Panc1 (cell line): ENCODE data around the gene ELK4. TPM values are rescaled to one million over a fixed set of nuclear protein-coding genes. Genes with fewer than 3 reads are reported as not detected.

Experiments used
- ATAC-seq: fragments of 200-7000 bp; cut with Tn5 transposase; 2 replicates; pipeline ENCODE4 v1.9.1; 2020; ENCODE audit warnings: mild to moderate bottlenecking, moderate library complexity
- BruUV-seq: library from RNA; stranded (reverse); fragments of 400-500 nt; replicated peaks from 2 replicates; lab custom pipeline; 2021; lab: Mats Ljungman, UMichigan
- CTCF ChIA-PET: fragments of 300-600 bp; sonication (Branson Sonifier 250); formaldehyde crosslinking; loops from one replicate; lab custom pipeline; 2022; ENCODE audit warnings: antibody characterized with exemption; lab: Charles Lee
- POLR2A ChIA-PET: fragments of 300-600 bp; sonication (Branson Sonifier 250); formaldehyde crosslinking; loops from one replicate; lab custom pipeline; 2022; ENCODE audit warnings: antibody characterized with exemption; lab: Charles Lee
- DNase-seq: peaks from one replicate; pipeline ENCODE4 v3.0.0-alpha.2; 2010; ENCODE audit warnings: low read depth, low spot score
- H3K27ac ChIP-seq: 2 replicates; pipeline ENCODE4 v1.5.1; 2011; ENCODE audit warnings: mild to moderate bottlenecking, low read length, inconsistent platforms
- H3K27me3 ChIP-seq: fragments of 200-500 bp; sonication (Bioruptor generic); 2 replicates; pipeline ENCODE4 v1.6.0; 2014; ENCODE audit warnings: low read length, inconsistent platforms; ENCODE audit not compliant: control insufficient read depth, insufficient read depth
- H3K36me3 ChIP-seq: fragments of 200-500 bp; sonication (Bioruptor generic); 2 replicates; pipeline ENCODE4 v1.5.1; 2014; ENCODE audit warnings: inconsistent platforms, mild to moderate bottlenecking, low read length, moderate library complexity; ENCODE audit not compliant: control insufficient read depth, insufficient read depth
- H3K4me1 ChIP-seq: 2 replicates; pipeline ENCODE4 v1.5.1; 2011; ENCODE audit warnings: inconsistent platforms, mild to moderate bottlenecking, low read length, moderate library complexity; ENCODE audit not compliant: control insufficient read depth, insufficient read depth
- H3K4me3 ChIP-seq, 2 experiments: 2 replicates each; pipeline ENCODE4 v1.5.1; 2011 to 2012; ENCODE audit warnings: low read depth in 2 of 2, low read length in 2 of 2, mild to moderate bottlenecking in 2 of 2, inconsistent platforms in 1 of 2, moderate library complexity in 1 of 2
- H3K9me3 ChIP-seq: fragments of 200-500 bp; sonication (Bioruptor generic); 2 replicates; pipeline ENCODE4 v1.5.1; 2014; ENCODE audit warnings: low read depth, mild to moderate bottlenecking, inconsistent platforms, low read length, moderate library complexity; ENCODE audit not compliant: control insufficient read depth, insufficient read depth
- CTCF ChIP-seq: fragments of 450-650 bp; IDR thresholded peaks from 2 replicates; pipeline ENCODE4 v1.5.1; 2017; ENCODE audit warnings: mild to moderate bottlenecking
- POLR2AphosphoS5 ChIP-seq: IDR thresholded peaks from 2 replicates; pipeline ENCODE4 v1.6.1; 2012; ENCODE audit warnings: mild to moderate bottlenecking, low read depth, low read length, moderate library complexity
- REST ChIP-seq, 2 experiments: IDR thresholded peaks; 2 replicates each; pipeline ENCODE4 v1.6.1; 2011 to 2012; ENCODE audit warnings: low read depth in 2 of 2, control low read depth in 1 of 2, low read length in 1 of 2, mild to moderate bottlenecking in 1 of 2, moderate library complexity in 1 of 2; ENCODE audit not compliant: insufficient read depth in 1 of 2
- SIN3A ChIP-seq: IDR thresholded peaks from 2 replicates; pipeline ENCODE4 v1.6.1; 2012; ENCODE audit warnings: low read depth, mild to moderate bottlenecking, low read length, moderate library complexity, borderline replicate concordance; ENCODE audit not compliant: insufficient read depth
- TCF7L2 ChIP-seq: IDR thresholded peaks from 2 replicates; pipeline ENCODE4 v1.6.1; 2011; ENCODE audit warnings: mild to moderate bottlenecking, low read depth, low read length, inconsistent platforms
- in situ Hi-C: cut with HindIII; loops from 2 replicates; pipeline ENCODE4 v1.10.0; 2016; ENCODE audit warnings: low sequenced_read_pairs, low pct_unique_long_range_greater_than_20kb
- intact Hi-C: fragments of 100-400 bp; cut with micrococcal nuclease; formaldehyde crosslinking; loops from one replicate; pipeline ENCODE4 v1.10.0; 2022; ENCODE audit not compliant: unreplicated experiment
- total RNA-seq: library from RNA; stranded (reverse); gene quantifications from one replicate; pipeline ENCODE4 v1.2.1, GENCODE V29; 2021; ENCODE audit not compliant: unreplicated experiment

ELK4 gene
- total RNA-seq, 1 experiment from 2014 or later, result 54.6 TPM

GRCh38 chr1:205582046-205582445, 49.8 kb downstream of the ELK4 start:
- ATAC-seq, result no peak
- Histone ChIP-seq H3K4me3 (no peak overlapping the region), H3K27ac (no peak overlapping the region), H3K36me3 (no peaks in the 10 kb centered on the region), H3K9me3 (no peaks in the 10 kb centered on the region), H3K27me3 (no peaks in the 10 kb centered on the region), H3K4me1 (no peaks in the 10 kb centered on the region)
- in situ Hi-C loops (no loop called here), intact Hi-C loops (no loop called here)
- TF ChIP-seq SIN3A, result no peak
- TF ChIP-seq CTCF, result no peak
- TF ChIP-seq REST (IDR thresholded peaks at IDR 0.05; ENCODE audit: insufficient read depth in 1 of 2, low read depth in 2 of 2, low read length in 1 of 2), result no peak
- TF ChIP-seq POLR2AphosphoS5, result no peak
- no peak for TF ChIP-seq TCF7L2
- BruUV-seq, result no TSS peak
- ChIA-PET POLR2A (no interaction called here), CTCF (no interaction called here)
- DNase-seq, result no peak

- no peak for DNase-seq
These were observed 50.4 kb downstream of the ELK4 start for GRCh38 chr1:205581321-205581980.

More at GRCh38 chr1:205581321-205581980, 50.4 kb downstream of the ELK4 start:
- Histone ChIP-seq H3K27me3 (no peaks in the 10 kb centered on the region), H3K36me3 (no peaks in the 10 kb centered on the region), H3K4me1 (no peaks in the 10 kb centered on the region), H3K9me3 (no peaks in the 10 kb centered on the region), H3K27ac (no peak overlapping the region), H3K4me3 (no peak overlapping the region)
- ChIA-PET POLR2A (interaction anchor here (0.6 kb wide), 1 partner anchor 42 kb away, joined by 3 read pairs; no protein-coding TSS in a partner anchor), CTCF (no interaction called here)
- in situ Hi-C loops (no loop called here), intact Hi-C loops (no loop called here)
- no peak for ATAC-seq
- no TSS peak for BruUV-seq
- TF ChIP-seq TCF7L2 (no peak), REST (IDR thresholded peaks at IDR 0.05; ENCODE audit: insufficient read depth in 1 of 2, low read depth in 2 of 2, low read length in 1 of 2) (no peak), SIN3A (no peak), CTCF (no peak), POLR2AphosphoS5 (no peak)
